UCSD-AML1 (cell line): Measurements from ENCODE around the gene DNAI2.

Experiments
- DNase-seq: peaks from one replicate; lab custom pipeline; 2025; ENCODE audit not compliant: unreplicated experiment; lab: John Stamatoyannopoulos, UW

The DNAI2 gene

GRCh38 chr17:74359916-74360315, 85.9 kb downstream of the DNAI2 start:
- no peak for DNase-seq

GRCh38 chr17:74360899-74361229, 86.8 kb downstream of the DNAI2 start:
- no peak for DNase-seq

DNA sequence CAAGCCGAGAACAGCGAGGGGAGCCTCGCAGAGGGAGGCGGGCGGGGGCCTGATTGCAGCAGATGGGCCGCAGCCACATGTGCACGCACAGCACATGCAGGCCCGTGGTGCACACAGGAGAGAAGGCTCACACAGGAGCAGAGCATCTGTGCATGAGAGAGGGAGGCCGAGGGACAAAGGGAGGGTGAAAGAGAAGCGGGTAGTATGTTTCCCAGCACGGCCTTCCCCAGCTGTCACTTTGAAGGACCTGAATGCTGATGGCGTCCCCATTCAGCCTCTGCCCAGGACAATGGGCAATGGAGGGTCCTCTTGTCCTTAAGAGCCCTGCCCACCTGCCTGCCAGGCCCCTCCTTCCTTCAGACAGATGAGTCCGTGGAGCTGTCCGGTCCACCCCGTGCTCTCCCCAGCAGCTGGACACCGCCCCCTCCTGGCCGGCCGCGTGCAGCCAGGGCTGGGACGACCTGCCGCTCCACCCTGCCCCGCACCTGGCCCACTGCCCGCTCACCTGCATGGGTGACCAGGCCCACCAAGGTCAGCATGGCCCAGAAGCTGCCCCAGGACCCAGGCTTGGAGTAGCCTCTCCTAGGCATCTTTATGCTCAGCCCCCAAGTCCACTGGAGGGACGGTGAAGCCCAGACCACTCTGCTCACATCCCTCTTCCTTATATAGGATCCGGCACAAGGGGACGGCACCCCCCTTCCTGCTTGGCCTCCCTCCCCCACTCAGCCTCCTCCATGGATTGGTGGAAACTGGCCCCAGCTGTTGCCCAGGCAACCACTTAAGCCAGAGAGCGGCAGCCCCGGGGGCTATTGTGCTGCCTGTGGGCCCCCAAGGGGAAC, 87.4 kb downstream of the DNAI2 start, which contains the start of gene BTBD17:
Gene BTBD17, minus strand, starts transcription at position 639 of the 839 bp plus-strand sequence. Its CDS starts 49 bp downstream, at position 590.
- DNase-seq: no peak

GRCh38 chr17:74362069-74362405, 88.0 kb downstream of the DNAI2 start:
- no peak for DNase-seq

GRCh38 chr17:74362810-74363498, 88.9 kb downstream of the DNAI2 start:
- DNase-seq: no peak
